SHP77 (cell line): ENCODE data around the gene GRK3.

ENCODE experiments used
- DNase-seq, 2 experiments: peaks; one replicate each; lab custom pipeline; 2025; lab: John Stamatoyannopoulos, UW

GRK3 gene

DNA sequence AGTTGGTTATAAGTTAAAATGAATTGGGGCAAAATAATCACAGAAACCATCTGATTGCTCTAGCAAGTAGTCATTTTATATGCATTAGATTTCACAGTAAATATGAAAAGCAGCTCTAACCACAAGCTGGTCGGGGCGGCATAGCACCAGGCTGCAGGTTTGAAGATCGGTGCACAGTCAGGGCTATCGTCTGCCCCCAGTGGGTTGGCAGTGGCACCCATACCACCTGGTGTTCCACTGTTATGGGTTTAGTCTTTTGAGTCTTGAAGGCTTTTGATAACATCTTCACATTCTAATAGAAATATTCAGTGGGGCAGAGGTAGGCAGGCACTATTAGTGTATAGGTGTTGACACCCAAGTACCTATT is 62.1 kb downstream of the GRK3 start:
- no peak for DNase-seq

DNA sequence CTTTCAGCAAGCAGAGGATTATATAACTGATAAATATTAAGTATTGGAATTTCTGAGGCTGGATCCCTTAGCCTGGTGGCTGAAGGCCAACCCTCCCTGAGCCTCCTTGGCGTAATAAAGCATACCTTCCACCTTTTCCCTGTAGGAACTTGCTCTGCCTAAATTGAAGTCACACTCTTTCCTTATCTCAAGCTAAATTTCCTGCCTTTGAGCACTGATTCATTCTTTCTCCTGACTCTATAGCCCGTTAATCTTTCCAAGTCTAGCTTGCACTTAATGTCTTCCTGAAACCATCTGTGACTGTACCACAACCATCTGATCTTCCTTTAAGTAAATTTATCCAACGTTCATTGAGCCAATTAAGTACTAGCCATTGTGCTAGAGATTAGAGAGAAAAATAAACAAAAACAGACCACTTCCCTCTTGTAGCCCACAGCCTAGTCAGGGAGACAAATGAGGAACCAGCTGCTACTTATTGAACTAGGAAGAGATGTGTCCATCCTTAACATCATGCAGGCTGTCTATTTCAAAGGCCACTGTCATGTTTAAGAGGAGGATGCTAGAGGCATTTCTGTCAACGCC is 62.9 kb downstream of the GRK3 start:
- DNase-seq: no peak

DNA sequence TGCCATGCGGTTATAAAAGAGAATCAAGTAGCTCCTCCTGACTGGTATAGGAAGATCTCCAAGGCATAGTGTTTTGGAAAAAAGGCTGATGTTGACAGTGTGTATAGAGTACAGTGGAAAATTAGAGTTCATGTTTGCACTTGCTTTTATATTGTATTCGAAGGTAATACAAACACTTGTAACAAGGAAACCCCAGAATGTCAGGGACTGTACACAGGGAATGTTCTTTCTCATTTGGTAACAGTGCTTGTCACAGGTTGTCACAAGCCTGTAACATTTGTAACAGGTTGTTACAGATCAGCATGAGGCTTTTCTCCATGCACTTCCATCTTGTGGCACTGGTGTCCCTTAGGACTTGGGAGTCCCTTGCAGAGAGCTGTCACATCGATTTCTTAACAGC is 64.0 kb downstream of the GRK3 start:
- DNase-seq: peak in 1 of 2 experiments; percentile 3

DNA sequence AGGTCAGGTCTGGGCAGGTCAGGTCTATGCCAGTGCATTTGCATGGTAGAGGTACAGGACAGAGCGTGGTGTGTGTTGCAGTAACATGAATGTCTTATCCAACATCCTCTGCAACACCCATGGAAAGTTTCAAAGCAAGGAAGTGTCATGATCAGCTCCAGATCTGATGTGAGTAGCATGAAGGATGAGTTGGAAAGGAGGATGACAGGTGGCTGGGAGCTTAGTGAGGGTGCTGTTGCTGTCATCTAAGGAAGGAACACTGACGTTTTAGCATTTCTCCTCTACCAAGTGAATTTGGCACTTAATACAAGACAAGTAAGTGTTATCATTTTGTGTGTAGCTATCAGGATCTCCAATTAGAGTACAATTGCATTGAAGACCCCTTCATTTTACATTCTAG is 65.1 kb downstream of the GRK3 start:
- DNase-seq: no peak

DNA sequence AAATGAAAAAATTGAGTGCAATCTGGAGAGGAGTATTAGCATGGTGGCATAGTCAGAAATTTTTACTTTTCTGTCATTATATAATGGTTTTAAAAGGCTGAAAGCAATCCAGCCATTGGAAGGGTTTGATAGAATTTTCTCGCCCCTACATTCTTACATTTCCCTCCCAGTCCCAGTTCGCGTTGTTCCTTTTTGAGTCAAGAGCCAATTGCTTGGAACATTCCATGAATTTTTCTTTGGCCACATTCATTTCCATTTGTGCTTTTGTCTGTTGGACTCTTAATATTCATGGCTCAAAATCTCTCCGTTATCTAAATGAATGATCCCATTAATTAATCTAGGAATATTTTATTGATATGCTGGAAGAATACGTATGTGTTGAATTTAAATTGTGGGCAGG is 66.0 kb downstream of the GRK3 start:
- DNase-seq: no peak

DNA sequence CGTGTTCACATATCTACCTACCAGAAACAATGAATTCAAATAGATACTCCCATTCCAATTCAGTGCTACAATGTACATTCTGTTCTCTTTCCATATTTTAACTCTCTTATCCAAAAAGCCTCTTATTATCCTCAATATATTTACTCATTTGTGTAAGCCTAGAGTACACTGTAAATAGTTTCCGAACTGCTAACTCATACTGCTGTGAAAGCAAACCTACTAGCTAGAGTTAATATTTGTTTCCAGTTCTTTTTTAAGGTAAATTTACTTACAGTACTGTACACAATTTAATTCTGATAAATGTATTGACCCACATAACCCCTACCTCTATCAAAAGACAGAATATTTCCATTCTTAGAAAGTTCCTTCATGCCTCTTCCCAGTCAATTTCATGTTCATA is 71.8 kb downstream of the GRK3 start:
- DNase-seq: no peak

DNA sequence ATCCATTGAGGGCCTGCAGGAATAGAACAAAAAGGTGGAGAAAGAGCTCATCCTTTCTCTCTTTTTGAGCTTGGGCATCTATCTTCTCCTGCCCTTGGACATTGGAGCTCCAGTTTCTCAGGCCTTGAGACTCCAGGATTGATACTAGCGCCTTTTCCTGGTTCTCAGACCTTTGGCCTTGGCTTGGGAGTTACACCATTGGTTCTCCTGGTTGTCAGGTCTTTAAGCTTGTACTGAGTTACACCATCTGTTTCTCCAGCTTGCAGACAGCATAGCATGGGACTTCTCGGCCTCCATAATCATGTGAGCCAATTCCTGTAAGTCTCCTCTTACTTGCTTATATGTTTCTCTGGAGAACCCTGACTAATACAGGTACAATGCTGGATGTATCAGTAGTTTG is 72.6 kb downstream of the GRK3 start:
- no peak for DNase-seq

DNA sequence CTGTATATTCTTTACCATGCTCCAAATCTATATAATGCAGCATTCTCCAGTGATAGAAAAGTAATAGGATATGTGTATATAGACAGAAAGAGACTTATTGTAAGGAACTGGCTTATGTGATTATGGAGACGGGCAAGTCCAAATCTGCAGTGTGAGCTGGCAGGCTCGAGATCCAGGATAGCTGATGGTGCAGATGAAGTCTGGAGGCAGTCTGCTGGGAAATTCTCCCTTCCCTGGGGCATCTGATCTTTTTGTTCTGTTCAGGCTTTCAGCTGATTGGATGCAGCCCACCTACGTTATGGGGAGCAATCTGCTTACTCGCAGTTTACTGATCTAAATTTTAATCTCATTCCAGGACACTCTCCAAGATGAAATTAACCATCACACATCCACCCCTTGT is 73.2 kb downstream of the GRK3 start:
- DNase-seq: no peak

DNA sequence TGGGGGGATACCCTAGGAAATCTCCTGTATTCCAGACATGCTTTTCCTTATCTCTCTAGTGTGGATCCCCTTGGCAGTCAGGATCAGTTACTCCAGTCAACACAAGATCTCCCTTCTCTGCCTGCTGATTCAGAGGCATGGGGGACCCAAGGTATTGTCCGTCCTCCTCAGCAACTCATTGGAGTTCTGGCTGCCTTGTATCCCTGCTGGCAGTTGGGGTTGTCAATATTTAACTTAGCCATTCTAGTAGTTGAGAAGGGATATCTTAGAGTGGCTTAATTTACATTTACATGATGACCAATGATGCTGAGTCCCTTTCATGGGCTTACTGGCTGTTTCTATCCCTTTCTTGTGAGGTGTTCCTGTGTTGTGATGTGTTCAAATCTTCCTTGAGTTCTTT is 74.2 kb downstream of the GRK3 start:
- no peak for DNase-seq

DNA sequence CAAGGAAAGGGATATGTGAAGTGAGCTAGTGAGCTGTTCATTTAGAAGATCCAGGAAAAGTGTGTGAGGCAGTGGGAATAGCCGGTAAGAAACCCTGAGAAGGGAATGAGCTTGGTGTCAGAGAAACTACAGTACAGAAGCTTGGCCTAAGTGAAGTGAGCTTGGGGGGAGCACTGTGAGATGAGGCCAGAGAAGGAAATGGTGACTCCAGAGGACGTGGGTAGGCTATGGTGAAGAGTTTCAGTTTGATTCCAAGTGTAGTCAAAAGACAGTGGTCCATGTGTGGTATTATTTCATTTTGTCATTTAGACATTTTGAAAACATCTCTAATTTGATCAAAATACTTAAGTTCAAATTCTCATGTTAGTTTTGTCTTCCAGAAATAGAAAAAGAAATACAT is 77.2 kb downstream of the GRK3 start:
- DNase-seq: no peak

DNA sequence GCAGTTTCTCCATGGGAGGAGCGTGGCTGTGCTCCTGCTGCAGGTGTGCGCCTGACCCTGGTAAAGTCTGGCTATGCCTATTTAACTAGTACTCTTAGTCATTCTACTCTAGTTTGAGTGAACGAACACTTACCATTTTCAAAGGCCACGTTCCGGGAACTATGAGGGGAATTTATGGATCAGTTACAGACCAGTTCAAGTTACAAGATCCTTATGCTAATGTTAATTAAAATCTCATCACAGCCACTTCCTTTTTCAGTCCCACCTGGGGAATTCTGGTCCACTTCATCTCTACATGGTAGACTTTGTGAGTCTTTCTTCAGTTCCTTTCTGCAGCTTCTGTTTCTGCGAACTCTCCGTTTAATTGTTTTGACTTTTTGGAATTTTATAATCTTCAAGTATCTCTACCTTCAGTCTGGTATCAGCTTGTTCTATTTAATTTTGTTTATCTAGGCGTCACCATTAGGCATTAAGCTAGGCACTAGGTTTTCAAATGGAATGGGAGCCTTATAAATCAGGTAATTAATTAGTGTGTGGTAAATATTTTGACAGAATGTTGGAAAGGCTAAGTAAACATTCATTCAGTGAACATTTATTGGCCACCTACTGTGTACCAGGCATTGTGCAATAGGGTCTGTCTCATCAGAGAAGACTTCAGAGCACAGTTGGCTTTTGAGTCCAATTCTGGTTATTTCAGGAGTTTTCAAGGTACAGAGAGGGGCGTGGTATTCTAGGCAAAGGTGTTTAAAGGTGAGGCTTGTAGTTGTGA is 78.9 kb downstream of the GRK3 start:
- no peak for DNase-seq

DNA sequence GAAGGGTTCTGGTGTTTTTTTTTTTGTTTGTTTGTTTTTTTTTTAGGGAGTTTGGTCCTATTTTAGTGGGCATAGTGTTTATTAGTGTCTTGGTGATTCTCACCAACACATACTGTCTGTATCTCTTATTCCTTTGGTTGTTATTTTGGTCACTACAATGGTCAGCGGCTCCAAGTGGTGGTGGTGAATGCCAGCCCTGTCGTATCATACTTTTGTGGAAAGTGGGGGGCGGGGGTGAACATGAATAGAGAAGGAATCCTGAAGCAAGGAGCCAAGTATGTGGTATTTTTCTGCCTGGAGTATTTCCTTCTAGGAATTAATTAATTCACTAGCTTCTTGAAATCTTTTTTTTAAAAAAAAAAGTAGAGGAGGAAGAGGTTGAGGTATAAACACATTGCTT is 79.6 kb downstream of the GRK3 start:
- no peak for DNase-seq

DNA sequence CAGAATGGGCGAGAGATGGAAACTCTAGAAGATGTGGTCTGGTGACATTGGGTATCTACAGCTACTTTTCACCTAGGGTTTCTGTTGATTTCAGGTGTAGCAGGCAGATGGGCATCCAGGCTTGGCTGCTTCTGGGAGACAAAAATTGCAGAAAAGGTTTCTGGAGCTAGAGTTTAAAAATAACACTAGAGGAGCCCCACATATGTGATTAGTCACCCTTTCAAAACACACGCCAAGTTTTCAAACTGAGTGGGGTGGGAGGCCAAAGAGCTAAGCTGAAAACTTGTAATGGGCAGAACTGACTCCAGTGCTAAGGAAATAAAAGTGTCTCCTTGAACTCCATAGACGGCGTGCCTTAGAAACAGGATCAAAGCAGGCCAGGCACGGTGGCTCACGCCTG is 80.8 kb downstream of the GRK3 start:
- no peak for DNase-seq

DNA sequence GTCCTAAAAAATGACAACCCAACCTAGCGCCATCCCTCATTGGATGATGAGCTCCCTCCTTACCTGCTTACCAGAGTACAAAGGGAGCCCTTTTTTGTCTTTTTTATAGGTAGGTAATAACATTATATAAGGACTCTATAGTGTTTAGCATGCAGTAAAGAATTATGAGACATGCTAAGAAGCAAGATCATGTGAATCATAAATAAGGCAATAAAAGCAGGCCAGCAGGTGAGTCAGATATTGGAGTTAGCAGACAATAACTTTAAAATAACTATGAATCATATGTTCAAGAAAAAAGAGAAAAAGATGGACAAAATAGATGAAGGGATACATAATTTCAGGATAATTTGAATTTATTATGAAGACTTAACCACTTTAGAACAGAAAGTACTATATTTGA is 81.5 kb downstream of the GRK3 start:
- DNase-seq: no peak

DNA sequence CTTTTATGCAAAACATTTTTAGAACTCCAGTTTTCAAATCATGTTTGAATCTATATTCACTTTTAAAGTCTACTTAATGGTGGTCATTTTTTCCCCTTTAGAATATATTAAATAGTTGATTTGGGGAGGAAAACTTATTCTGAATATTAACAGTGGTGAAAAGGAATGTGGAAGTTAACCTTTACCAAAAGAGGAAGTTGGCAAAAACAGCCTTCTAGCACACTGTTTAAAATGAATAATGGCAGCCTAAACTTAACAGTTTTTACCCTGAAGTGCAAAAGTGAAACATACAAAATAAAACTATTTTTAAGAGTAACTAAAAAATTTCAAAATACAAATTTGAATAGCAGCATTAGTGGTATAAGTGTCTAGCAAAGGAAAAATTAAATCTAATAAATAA is 86.4 kb downstream of the GRK3 start:
- DNase-seq: no peak

DNA sequence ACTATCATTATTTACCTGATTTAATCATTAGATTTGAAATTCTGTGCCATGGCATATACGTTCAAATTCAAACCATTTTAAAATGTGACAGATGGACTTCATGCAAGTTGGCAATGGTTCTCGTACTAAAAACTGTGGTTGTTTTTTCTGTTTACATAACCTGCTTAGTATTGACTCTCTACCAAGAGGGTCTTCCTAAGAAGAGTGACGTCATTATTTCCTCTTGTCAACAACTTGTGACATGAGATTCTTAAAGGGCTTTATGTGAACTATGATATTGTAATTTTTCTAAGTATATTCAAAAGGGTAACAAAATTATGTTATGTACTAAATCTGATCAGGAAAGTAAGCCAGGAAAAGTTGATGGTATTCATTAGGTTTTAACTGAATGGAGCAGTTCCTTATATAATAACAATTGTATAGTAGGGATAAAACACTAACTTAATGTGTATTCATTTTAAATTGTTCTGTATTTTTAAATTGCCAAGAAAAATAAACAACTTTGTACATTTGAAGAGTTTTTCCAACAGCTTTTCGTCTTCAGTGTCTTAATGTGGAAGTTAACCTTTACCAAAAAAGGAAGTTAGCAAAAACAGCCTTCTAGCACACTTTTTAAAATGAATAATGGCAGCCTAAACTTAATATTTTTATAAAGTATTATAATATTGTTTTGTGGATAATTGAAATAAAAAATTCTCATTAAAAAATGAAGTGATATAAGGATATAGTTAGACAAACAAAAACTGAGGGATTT is 87.0 kb downstream of the GRK3 start:
- peak; percentile 5 to 36 for DNase-seq

DNA sequence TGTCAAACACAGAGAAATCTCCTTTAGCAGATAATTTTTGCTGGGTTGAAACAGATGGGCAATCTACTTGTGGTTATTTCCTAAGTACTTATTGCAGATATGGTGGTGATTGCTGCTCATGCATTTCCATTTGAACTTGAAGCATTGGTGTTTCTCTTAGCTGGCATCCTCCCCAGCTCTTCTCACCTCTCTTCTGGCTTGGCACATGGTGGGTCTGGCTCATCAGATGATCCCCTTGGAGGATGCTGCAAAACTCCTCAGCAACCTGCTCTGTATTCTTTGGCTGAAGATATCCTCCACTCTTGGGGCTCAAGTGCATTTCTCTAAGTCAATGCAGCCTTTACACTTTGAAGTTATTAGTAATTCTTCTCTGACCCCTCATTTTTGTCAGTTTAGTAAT is 90.2 kb downstream of the GRK3 start:
- DNase-seq: no peak

DNA sequence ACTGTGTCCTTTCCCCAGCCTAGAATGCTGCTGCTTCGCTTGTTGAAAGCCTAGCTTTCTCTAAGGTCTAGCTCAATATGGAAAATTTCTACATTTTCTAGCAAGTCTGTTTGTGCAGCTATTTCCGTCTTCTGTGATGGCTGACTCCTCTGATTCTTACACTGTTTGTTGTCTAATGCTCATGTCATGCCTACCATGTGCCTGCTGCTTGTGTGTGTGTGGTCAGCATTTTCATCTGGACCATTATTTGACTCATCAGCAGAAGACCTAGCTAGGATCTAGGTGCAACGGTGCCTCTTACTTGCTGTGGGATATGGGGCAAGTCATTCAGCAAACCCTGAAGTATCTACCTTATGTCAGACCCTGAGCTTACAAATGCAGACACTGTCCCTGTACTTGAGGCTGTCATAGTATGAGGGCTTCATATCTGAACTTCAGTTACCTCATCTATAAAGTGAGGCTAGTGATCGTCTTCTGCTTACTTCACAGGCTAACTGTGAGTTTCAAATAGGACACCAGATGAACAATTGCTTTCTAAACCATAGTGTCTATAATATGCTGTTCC is 91.0 kb downstream of the GRK3 start:
- DNase-seq: no peak

DNA sequence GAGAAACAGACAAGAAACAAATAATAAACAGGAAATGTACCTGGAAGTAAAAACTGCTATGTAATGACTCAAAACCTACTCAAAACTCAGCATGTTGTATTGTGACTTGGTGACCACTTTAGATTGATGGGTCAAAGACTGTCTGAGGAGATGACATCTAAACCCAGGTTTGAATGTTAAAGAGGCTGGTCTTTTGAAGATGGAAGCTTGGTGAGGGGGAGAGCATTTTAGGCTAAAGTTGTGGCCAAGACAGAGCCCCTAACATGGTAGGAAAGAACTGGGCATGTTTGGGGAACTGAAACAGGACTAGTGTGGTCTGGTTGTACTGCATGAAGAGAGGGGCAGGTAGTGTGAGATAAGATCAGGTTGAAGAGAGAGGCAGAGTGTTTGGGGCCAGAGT is 92.2 kb downstream of the GRK3 start:
- no peak for DNase-seq

DNA sequence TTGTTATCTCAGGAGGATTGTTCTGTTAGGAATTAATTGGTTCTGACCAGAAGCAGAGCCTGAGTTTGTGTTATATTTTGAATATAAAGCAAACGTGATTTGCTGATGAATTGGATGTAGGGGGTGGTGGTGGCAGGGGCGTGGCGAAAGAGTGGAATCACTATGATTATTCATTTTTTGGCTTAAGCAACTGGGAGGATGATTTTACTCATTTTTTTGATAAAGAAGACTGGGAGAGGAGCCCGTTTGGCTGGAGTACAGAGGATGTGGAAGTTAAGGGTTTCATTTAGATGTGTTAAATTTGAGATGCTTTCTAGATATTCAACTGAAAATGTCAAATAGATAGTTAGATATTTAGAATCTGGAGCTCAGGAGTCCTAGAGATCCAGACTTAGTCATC is 94.2 kb downstream of the GRK3 start:
- DNase-seq: no peak

DNA sequence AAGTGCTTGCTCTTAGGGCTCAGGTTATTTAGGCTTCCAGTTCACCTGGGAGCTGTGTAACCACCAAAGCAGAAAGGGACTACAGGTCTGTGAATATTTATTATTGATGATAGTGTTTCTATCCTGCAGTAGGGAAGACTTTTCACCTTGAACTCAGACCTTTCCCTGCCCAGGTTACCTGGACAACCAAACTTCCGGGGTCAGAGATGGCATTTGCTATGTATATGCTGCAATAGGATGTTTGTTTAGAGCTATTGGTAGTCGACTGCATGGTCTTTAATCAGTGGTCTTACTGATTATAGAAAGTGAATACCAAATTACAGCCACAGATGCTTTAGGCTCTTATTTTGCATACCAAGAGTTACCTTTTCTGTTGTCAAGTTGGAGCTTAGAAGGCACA is 94.9 kb downstream of the GRK3 start:
- no peak for DNase-seq

DNA sequence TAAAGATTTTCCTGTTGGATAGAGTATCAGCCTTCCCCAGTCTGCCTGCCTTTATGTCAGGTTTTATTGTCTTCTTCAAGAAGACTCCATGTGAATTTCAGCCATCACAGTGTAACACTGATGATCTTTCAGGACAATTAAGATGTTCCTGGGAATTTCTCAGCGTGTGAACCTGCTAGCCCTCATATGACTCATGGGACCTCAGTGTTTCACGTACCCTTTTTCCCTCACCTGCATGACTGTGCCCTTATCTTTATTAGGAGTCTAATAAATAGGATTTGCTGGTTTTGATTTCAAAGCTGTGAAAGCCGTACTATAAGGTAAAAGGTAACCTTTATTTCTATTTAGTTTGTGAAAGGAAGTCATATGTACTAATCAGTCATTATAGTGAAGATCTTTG is 95.9 kb downstream of the GRK3 start:
- no peak for DNase-seq

DNA sequence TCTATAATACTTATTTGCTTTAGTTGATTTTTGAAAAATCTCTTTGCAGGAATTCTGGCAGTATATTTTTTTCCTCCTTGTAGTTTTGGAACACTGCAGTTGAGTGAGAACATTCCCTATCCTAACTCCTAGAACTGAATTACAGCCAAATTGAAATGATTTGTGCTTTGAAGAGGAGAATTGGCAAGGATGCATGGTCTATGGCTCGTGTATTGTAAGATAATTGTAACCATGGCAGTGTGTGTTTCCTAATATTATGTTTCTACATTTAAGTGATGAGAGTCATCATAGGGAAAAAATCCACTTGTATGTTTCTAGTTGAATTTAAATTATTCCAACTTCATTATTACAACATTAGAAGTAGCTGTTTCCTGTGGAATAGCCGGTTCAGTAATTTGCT is 96.6 kb downstream of the GRK3 start:
- DNase-seq: no peak
